NCI-H1436 (cell line): ENCODE measurements around the gene EIF4E3.
A peak's percentile ranks its signal among the peaks of the same experiment; 100 is the strongest.

Experiments
- DNase-seq: peaks from one replicate; lab custom pipeline; 2025; lab: John Stamatoyannopoulos, UW

Gene EIF4E3

GRCh38 chr3:71723452-71724170 lies 1.6 kb downstream of the EIF4E3 start:
- DNase-seq: no peak

DNA sequence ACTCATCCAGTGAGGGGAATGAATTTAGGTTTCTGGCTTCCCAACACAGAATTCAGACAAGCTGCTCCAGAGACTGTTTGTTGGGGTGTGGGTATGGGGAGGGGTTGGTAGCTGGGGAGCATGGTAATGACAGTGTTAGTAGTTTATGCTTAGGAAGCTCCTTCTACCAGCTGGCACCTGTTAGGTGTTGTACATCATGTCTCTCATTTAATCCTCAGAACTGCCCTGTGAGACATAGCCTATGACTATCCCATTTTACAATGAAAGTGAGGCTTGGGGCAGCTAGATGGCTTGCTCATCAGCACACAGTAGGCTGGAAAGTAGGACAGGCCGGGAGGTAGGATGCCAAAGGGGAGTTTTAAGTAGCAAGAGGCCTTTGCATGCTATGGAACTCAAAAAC lies 2.5 kb downstream of the EIF4E3 start:
- DNase-seq: no peak

DNA sequence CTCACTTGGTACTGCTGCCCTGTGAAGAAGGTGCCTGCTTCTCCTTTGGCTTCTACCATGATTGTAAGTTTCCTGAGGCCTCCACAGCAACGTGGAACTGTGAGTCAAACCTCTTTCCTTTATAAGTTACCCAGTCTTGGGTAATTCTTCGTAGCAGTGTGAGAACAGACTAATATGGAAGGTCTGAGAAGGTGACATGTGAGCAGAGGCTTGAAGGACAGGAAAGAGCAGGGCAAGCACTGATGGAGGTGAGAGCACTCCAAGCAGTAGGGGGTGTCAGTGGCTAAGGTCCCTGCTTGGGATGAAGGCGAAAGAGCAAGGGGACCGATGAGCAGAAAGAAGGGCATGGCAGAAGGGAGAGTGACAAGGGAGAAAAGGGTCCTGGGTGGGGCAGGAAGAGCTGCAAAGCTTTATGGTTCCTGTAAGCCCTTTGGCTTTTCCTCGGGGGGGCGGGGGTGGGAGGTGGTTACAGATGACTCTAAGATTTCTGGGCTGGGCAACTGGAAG lies 3.5 kb downstream of the EIF4E3 start:
- no peak for DNase-seq

DNA sequence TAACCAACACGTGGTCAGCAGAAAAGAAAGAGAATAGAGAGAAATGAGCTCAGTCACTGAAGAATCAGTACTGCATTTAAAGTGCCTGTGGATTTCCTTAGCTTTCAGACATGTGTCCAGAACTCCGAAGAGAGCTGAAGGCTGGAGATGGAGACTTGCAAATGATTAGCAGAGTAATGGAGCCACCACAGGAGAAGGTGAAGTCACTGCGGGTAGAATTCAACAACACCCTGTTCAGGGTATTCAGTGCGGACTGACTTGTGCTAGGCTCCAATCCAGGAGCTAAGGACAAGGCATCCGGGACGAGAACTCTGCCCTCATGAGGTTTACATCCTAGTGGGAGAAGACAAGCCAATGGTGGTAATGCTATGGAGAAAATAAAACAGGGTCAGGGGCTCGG lies 4.2 kb downstream of the EIF4E3 start:
- no peak for DNase-seq

GRCh38 chr3:71718072-71718471 lies 7.1 kb downstream of the EIF4E3 start:
- DNase-seq: no peak

GRCh38 chr3:71714595-71714994 lies 10.6 kb downstream of the EIF4E3 start:
- DNase-seq: no peak

- DNase-seq: peak; percentile 40
Observed at GRCh38 chr3:71713041-71713440, 12.2 kb downstream of the EIF4E3 start.

GRCh38 chr3:71710906-71711494 lies 14.2 kb downstream of the EIF4E3 start:
- DNase-seq: peak; percentile 27

DNA sequence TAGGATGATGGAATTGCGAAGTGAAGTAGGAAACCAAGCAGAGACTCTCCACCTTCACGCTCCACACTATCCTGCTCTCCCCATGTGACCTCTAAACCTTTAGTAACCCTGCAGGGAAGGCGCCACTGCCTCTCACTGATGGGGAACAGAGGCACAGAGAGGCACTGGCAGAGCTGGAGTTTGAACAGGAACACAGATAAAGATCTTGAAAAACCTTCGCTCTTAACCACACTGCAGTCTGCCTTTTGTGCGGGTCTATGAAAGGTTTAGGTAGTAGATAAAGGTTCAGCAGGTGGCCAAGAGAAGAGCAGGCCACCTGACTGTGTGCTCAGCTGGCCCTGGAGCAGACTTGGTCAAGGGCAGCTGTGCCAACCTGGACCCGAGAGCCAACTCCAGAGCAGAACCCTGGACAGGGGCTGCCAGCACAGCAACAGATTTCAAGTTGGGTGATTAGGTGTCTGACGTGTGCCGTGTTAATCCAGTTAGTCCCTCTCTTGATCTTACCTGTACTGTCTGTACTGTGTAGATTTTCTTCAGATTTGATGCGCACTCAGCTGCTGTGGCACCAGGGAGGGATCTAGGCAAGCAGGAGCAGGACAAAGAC lies 15.2 kb downstream of the EIF4E3 start:
- DNase-seq: no peak

DNA sequence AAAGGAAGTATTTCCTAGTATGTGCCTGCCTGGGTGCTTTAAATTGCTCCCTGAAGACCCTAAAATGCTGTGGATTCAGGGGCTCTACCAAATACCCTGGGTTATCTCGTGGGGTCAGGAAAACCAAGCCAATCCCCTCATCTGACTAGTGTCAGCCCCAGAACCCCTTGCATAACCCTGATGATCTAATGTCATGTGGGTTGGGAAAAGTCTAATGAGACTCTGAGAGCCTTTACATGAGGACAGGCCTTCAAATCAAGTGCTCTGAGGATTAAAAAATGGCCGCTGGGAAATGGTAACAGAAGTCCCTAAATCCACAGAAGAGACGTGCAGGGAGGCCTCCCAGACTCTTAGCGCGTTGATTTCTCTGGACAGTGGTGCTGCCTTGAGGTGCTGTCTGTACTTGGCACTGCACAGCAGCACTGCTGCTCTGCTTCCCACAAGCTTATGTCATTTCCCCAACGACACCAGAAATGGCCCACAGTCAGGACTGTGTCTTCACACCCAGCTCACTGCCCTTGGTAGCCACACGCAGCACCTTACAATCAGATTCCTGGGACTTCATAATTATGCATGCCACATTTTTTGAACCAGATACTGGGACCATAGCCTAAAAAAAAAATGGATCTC lies 16.6 kb downstream of the EIF4E3 start:
- DNase-seq: no peak

- DNase-seq: no peak
Observed at GRCh38 chr3:71707595-71707994, 17.6 kb downstream of the EIF4E3 start.

DNA sequence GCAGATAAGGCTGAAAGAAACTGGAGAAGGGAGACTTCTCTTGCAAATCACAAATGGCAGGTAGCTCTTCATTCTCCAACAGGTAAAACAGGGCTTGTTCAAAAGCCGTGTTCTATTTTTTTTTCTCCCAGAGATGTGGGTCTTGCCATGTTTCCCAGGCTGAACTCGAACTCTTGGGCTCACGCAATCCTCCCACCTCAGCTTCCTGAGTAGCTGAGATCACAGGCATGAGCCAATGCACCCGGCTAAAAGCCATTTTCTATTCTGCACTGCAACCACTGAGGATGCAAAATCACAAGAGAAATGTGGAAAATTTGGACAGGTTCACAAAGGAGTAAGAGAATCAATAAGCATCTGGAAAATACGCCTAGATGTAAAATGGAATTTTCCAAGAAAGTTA lies 19.5 kb downstream of the EIF4E3 start:
- no peak for DNase-seq

DNA sequence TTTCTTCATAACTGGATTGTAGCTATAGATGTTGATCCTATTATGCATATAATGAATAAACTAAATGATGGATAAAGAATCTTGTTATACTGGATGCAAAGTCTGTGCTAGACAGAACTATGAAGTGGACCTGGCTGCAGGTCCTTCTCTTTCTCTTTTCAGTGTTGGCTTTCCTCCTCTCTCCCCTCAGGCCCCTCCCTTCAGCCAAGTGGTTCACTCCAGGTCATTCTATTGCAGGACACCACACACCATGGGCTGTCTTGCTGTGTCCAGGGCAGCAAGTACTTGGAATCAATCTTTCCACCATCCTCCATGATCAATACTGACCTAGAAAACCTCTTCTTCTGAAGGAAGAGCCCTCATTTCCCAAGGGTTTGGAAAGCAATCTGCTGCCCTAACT lies 20.3 kb downstream of the EIF4E3 start:
- DNase-seq: no peak

DNA sequence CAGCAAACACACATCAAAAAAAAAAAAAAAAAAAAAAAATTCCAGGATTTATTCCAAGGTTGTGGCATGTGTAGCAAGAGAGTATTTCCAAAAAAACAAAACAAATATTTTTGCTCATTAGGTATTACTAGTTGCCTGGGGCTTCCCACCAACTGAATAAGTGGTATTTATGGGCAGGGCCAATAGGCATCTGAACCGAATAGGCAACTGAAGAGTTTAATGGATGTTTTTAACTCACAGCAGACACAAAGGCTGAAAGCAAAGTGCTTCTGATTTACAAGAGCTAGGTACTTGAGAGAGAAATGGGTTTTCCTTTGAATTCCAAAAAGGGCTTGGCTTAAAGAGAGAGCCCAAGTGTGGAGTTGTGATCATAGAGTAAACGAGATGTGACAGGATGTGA lies 21.4 kb downstream of the EIF4E3 start:
- DNase-seq: peak; percentile 71

GRCh38 chr3:71702131-71703024 lies 22.8 kb downstream of the EIF4E3 start:
- DNase-seq: no peak

- DNase-seq: no peak
Observed at GRCh38 chr3:71701251-71701762, 23.9 kb downstream of the EIF4E3 start.

GRCh38 chr3:71695000-71695482 lies 30.2 kb downstream of the EIF4E3 start:
- no peak for DNase-seq

- no peak for DNase-seq
Observed at GRCh38 chr3:71694358-71694999, 30.7 kb downstream of the EIF4E3 start.

GRCh38 chr3:71693641-71694040 lies 31.6 kb downstream of the EIF4E3 start:
- DNase-seq: no peak

GRCh38 chr3:71692139-71692538 lies 33.1 kb downstream of the EIF4E3 start:
- no peak for DNase-seq

DNA sequence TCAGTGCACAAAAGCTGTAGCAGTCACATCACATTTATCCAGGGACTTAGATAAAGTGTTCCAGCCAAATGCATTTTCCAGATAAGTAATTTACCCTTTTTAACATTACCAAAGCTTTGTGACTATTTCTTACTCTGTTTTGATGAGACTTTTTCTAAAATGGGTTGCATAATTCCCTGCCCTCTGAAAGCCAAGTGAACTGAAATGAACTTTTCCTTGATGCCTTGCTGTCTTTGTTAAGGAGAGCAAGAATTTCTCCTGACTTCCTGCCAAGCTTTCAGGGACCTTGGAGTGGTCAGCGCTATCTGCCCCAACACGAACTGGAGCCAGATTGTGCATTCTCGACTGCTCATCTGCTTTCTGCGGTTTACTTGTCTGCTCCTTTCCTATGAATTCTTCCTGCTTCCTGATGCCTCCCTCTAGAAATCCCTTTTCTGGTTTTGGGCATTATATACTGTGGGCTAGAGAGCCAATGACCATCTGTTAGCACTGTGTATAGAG lies 34.8 kb downstream of the EIF4E3 start:
- DNase-seq: no peak
